ENCODE results near the gene NDNF.

- TF ChIP-seq CTCF (IDR thresholded peaks at IDR 0.05), result no peak
- TF ChIP-seq EZH2 (IDR thresholded peaks at IDR 0.05; ENCODE audit: borderline replicate concordance, insufficient read depth, low read depth, low read length, poor library complexity, severe bottlenecking), result no peak
Observed at GRCh38 chr4:121108557-121108956, 36.2 kb upstream of the NDNF start.
